Naive thymus-derived CD8-positive, alpha-beta T cell (primary cell): ENCODE results near the gene FAM107B. TPM values are rescaled to one million over a fixed set of nuclear protein-coding genes. Genes with fewer than 3 reads are reported as not detected.

Experiments used
- ATAC-seq, 2 donors: fragments of 150-1000 bp; cut with Tn5 transposase in 1 of 2; sonication (Bioruptor Pico), chemical (Tn5 transposase) in 1 of 2; 1 replicate in 1 of 2; 2 replicates in 1 of 2; pipeline ENCODE4 v1.10.0; 2021; ENCODE audit warnings: mild to moderate bottlenecking in 2 of 2, moderate library complexity in 2 of 2
- POLR2A ChIA-PET: fragments of 350-600 bp; sonication (Branson Sonifier 250); formaldehyde crosslinking; loops from one replicate; lab custom pipeline; 2021; ENCODE audit warnings: antibody characterized with exemption; lab: Charles Lee
- DNase-seq, 10 donors: peaks; one replicate each; pipeline versions ENCODE4 v3.0.0 to v3.0.0-alpha.2; 2020 to 2022
- H3K27ac Mint-ChIP-seq, 10 donors: one replicate each; pipeline ENCODE4 v1.8.0; 2020 to 2022; ENCODE audit warnings: mild to moderate bottlenecking in 10 of 10, mixed read lengths in 10 of 10, moderate library complexity in 4 of 10, inconsistent platforms in 1 of 10
- H3K27me3 Mint-ChIP-seq, 5 donors: one replicate each; pipeline ENCODE4 v1.8.0; 2021 to 2022; ENCODE audit warnings: mixed read lengths in 5 of 5
- H3K36me3 Mint-ChIP-seq, 3 donors: one replicate each; pipeline ENCODE4 v1.8.0; 2020 to 2022; ENCODE audit warnings: mixed read lengths in 3 of 3, mild to moderate bottlenecking in 2 of 3, inconsistent platforms in 1 of 3
- H3K4me1 Mint-ChIP-seq, 4 donors: one replicate each; pipeline ENCODE4 v1.8.0; 2021 to 2022; ENCODE audit warnings: mixed read lengths in 4 of 4
- H3K4me3 Mint-ChIP-seq, 10 donors: one replicate each; pipeline ENCODE4 v1.8.0; 2020 to 2022; ENCODE audit warnings: mild to moderate bottlenecking in 10 of 10, mixed read lengths in 10 of 10, moderate library complexity in 6 of 10, inconsistent platforms in 1 of 10
- H3K9me3 Mint-ChIP-seq, 9 donors: one replicate each; pipeline ENCODE4 v1.8.0; 2020 to 2022; ENCODE audit warnings: mixed read lengths in 9 of 9, mild to moderate bottlenecking in 3 of 9, inconsistent platforms in 1 of 9, moderate library complexity in 1 of 9
- polyA plus RNA-seq, 3 donors: library from polyadenylated mRNA; unstranded; fragments of 300-500 nt; fragmentation: Illumina TruSeq; gene quantifications; one replicate each; pipeline ENCODE4 v1.2.3, GENCODE V29; 2021
- total RNA-seq, 8 experiments: library from RNA in 2 of 8; stranded (reverse) in 2 of 8; gene quantifications; one replicate each; pipeline ENCODE4 v1.2.3 and lab custom pipeline; 2021 to 2026

The FAM107B gene
- total and polyA plus RNA-seq, 5 experiments from 2014 or later = 250 to 319 (median 260) TPM

DNA sequence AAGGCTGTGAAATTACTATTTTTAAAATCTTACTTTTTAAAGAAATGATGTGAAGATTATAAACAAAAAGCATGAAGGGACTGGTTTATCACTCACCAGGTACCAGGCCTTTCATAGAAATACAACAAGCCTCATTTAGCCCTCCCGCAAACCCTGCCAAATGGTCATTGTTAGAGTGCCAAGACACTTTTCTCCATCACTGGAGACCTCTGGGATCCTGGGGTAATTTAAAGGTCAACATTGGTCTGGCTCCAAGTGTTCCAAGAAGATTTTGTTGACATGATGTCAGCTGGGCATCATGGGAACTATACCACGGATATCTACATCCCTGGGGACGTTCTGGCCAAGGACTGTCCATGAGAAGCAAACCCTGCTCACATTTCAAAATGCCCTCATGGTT is 306.0 kb downstream of the FAM107B start:
- no peaks in the 10 kb centered on the region for H3K4me1 Mint-ChIP-seq
- H3K9me3 Mint-ChIP-seq = peaks cover 0 to 12% (median 4%) of the 10 kb centered on the region in 9 donors
- H3K36me3 Mint-ChIP-seq = peaks cover 0 to 13% (median 4%) of the 10 kb centered on the region in 3 donors
- H3K4me3 Mint-ChIP-seq = no peak overlapping the region
- peaks cover 5 to 52% (median 28%) of the 10 kb centered on the region in 5 donors for H3K27me3 Mint-ChIP-seq
- POLR2A ChIA-PET = no interaction called here
- DNase-seq (no peak), ATAC-seq (no peak)
- H3K27ac Mint-ChIP-seq = no peak overlapping the region

Other genes with a start within 250 kb of the FAM107B start
- 1 to 10 TPM; 4.9 to 6.2 TPM for gene CDNF, start 63.1 kb upstream of the FAM107B start, total RNA-seq
- 1 to 10 TPM; 1.4 to 2.6 (median 2.2) TPM for gene CDNF, start 63.1 kb upstream of the FAM107B start, polyA plus RNA-seq
- 10 to 100 TPM; 16.7 to 18.1 TPM for gene HSPA14, start 63.4 kb upstream of the FAM107B start, total RNA-seq
- 10 to 100 TPM; 15.1 to 18.9 (median 17.6) TPM for gene HSPA14, start 63.4 kb upstream of the FAM107B start, polyA plus RNA-seq
- 10 to 100 TPM; 13.6 to 15.3 TPM for gene MSANTD7, start 63.4 kb upstream of the FAM107B start, total RNA-seq
- 1 to 10 TPM; 4.6 to 9.9 (median 9.2) TPM for gene MSANTD7, start 63.4 kb upstream of the FAM107B start, polyA plus RNA-seq
- 1 to 10 TPM; 3.9 to 4.4 TPM for gene SUV39H2, start 104.0 kb upstream of the FAM107B start, total RNA-seq
- gene SUV39H2, start 104.0 kb upstream of the FAM107B start, polyA plus RNA-seq = 1 to 10 TPM; 2.8 to 8.6 (median 3.7) TPM
- gene DCLRE1C, start 179.2 kb upstream of the FAM107B start, total RNA-seq = 10 to 100 TPM; 24.0 to 32.4 TPM
- gene DCLRE1C, start 179.2 kb upstream of the FAM107B start, polyA plus RNA-seq = 10 to 100 TPM; 15.8 to 20.5 (median 16.9) TPM
- not detected for gene MEIG1, start 184.5 kb upstream of the FAM107B start, total RNA-seq
- gene MEIG1, start 184.5 kb upstream of the FAM107B start, polyA plus RNA-seq = 1 to 10 TPM in 1 of 3 donors, under 1 TPM in 1, not detected in 1; 0.55 to 2.2 TPM